ENCODE data around the gene OR8K1.

The OR8K1 gene

DNA sequence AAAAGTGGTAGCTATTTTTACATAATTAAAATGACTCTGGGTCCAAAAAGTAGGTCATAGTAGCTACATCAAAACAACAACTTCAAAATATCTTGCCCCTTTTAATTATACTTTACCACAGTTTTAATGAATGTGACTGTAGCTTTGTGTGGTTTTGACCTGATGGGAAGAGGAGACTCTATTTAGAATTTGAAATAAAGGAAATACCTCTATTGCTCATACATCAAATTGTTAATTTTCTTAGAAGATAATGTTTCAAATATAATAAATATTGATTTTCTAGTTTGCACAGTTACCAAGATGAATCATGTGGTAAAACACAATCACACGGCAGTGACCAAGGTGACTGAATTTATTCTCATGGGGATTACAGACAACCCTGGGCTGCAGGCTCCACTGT is at the start of gene OR8K1:
OR8K1 (plus strand) TSS at position 301 of the 400 bp plus-strand sequence; CDS start at position 301, 0 bp downstream.
- DNase-seq (ENCODE audit: low read depth in 3 of 3, low spot score in 1 of 3): no peak

GRCh38 chr11:56296898-56297297 is 48.9 kb upstream of the OR8K1 start:
- DNase-seq (ENCODE audit: low read depth in 3 of 3, low spot score in 1 of 3): no peak

DNA sequence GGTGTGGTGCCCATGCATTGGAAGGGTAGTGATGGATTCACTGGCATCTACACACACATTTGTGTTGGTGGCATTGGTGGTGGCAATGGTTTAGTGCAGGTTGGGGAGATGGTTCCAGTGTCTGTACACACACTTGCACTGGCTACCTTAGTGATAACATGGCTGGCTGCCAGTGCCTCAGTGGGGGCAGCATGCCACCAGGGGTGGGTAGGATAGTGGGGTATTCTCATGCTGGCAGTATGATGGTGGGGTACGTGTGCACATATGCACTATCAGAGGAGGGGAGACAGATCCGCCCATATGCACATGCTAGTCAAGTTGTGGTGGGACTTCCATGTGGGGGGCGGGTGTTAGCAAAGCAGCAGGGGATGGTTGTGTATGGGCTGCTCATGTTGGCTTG is 38.0 kb upstream of the OR8K1 start:
- DNase-seq (ENCODE audit: low read depth in 3 of 3, low spot score in 1 of 3): no peak

DNA sequence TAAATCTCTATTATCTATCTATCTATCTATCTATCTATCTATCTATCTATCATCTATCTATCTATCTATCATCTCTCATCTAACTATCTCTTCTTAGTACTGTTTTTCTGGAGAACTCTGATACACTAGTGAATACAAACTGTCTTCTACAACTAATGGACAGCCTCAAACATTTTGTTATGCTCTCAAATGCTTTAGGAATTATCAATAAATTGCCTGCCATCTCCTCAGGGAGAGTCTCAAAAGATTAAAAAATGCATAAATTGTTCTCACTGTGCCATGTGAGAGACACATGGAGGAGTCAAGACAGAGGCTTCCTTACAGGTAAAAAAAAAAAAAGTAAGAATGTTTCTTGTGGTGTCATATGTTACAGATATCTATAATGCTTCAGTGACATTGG is 31.0 kb upstream of the OR8K1 start, which contains the start of gene OR8K3:
OR8K3 (plus strand) TSS at position 301 of the 400 bp plus-strand sequence. CDS start 3,163 bp downstream, outside the sequence.
- DNase-seq (ENCODE audit: low read depth in 3 of 3, low spot score in 1 of 3): no peak

GRCh38 chr11:56331861-56332491 is 13.9 kb upstream of the OR8K1 start:
- no peak for DNase-seq (ENCODE audit: low read depth in 3 of 3, low spot score in 1 of 3)

GRCh38 chr11:56333156-56333555 is 12.7 kb upstream of the OR8K1 start:
- DNase-seq (ENCODE audit: low read depth in 3 of 3, low spot score in 1 of 3): no peak

- DNase-seq (ENCODE audit: low read depth in 3 of 3, low spot score in 1 of 3): no peak
Measured at GRCh38 chr11:56340289-56340688, 5.5 kb upstream of the OR8K1 start.

DNA sequence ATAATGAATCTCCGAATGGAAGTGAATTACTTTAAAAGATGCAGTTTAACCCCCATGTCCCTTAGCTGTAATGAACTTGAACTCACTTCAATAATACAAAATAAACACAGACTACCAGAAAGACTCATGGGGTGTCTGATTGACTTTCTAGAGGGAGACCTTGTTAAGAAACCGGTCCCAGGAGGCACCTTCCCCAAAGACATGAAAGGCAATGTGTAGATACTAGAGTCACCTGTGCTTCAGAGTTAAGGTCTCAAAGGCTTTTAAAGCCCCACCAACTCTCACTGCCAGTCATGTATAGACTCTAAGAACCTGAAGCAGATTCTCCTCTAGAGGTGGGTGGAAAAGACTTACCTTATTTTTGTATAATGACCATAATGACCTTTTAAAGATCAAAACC is 8.2 kb downstream of the OR8K1 start, which contains the start of gene OR8J1:
OR8J1 (plus strand) TSS at position 301 of the 400 bp plus-strand sequence. CDS start 5,956 bp downstream, outside the sequence.
- no peak for DNase-seq (ENCODE audit: low read depth in 3 of 3, low spot score in 1 of 3)

DNA sequence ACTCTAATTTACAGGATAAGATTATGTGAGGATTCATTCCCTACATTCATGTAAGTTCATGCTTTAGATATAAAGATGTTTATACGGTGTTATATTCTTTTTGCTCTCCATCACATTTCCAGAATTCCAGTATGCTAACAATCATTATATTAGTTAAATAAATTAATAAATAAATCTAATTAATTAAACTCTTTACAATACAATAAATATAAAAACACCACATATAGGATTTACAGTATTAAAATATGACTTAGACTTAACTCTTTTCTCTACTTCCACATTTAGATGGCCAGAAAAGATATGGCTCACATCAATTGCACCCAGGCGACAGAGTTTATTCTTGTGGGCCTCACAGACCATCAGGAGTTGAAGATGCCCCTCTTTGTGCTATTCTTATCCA is 29.5 kb downstream of the OR8K1 start, which contains the start of gene OR8U1:
OR8U1 (plus strand) TSS at position 301 of the 400 bp plus-strand sequence; CDS start at position 301, 0 bp downstream.
- no peak for DNase-seq (ENCODE audit: low read depth in 3 of 3, low spot score in 1 of 3)

DNA sequence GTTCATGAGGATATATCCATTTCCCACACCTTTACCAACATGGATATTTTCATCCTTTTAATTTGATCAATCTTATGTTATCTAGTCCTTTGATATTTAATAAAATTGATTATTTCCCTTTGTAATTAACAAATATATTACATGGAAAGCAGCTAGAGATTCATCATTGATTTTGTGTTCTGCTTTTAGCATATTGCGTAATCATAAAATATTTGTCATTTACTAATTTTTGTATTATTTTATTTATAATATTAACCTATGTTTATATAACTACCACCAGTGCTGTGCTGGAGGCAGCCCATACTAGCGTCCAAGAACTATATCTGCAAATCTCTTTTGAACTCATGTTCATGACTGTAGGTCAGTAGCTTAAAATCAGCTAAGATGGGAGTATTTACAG is 34.3 kb downstream of the OR8K1 start:
- no peak for DNase-seq (ENCODE audit: low read depth in 3 of 3, low spot score in 1 of 3)

DNA sequence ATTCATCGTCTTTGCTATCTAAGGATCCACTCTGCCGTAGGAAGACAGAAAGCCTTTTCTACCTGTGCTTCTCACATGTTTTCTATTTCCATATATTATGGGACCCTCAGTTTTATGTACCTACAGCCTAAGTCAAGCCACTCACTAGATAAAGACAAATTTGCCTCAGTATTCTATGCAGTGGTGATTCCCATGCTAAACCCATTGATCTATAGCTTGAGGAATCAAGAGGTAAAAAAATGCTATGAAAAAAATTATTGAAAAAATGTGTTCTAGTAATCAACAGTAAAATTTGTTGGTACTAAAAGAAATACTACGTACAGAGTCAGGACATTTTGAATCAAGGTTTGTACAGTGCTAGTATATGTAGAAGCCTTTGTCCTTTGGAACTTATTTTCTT is 48.5 kb downstream of the OR8K1 start:
- no peak for DNase-seq (ENCODE audit: low read depth in 3 of 3, low spot score in 1 of 3)

- DNase-seq (ENCODE audit: low read depth in 3 of 3, low spot score in 1 of 3): no peak
Measured at GRCh38 chr11:56396047-56396446, 50.2 kb downstream of the OR8K1 start.

Measured in stimulated activated CD4-positive, alpha-beta T cell treated with anti-CD3 and anti-CD28 coated beads, TNF-alpha, amount 100 ng/mL, for 1 hour (primary cell).